Measurements from ENCODE around the gene CCDC51. TPM values are rescaled to one million over a fixed set of nuclear protein-coding genes. Genes with fewer than 3 reads are reported as not detected.
A peak's percentile ranks its signal among the peaks of the same experiment; 100 is the strongest.

CCDC51 gene
- total and polyA plus RNA-seq, 2 of the 13 experiments (the other 11 are each of a cell fraction or from before 2014, with no cell fraction given): 18.1 to 29.4 TPM

DNA sequence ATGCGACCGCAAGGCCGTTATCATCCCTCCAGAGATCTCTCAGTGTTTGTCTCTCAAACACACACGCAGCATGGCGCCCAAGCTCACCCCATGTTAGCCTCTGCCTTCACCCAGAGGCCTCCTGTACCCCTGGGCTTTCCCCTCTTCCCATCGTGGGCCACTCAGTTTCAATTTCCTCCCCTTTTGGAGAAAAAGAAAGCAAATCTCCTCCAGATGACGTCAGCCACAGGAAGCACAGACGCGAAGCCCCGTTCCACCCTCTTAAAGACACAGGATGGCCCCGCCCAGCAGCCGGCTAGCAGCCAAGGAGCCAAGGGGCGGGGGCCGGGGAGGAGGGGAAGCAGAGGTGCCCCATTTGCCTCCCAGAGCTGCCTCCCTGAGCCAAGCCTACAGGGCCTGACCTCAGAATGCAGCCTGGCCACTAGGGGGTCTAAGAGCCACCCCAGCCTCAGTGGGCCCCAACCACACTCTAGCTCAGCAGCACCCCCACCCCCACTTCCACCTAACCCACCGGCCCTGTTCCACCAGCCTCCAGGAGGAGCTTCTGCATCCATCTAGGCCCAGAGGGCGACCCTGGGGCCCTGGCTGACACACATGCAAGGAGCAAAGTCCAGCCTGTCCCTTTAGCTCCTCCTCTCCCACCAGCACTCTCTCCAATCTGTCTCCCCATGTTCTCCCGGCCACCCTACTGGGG is 33.2 kb upstream of the CCDC51 start (continued):
- TF ChIP-seq ZNF704 (CRISPR knock-in tag; IDR thresholded peaks at IDR 0.05; ENCODE audit: borderline replicate concordance) (peak; percentile 20; the same call in 1 of the 2 replicates), ZNF609 (CRISPR knock-in tag; IDR thresholded peaks at IDR 0.05; ENCODE audit: borderline replicate concordance) (no peak), XBP1 (CRISPR knock-in tag; IDR thresholded peaks at IDR 0.05) (no peak), ETV6 (CRISPR knock-in tag; conservative IDR thresholded peaks at IDR 0.05) (peak; percentile 51; the same call in 1 of the 2 replicates), ZNF296 (CRISPR knock-in tag; conservative IDR thresholded peaks at IDR 0.05) (0 out of 2 replicates have a peak, but pooled peaks have one; percentile 31), ZBTB1 (CRISPR knock-in tag; IDR thresholded peaks at IDR 0.05; ENCODE audit: borderline replicate concordance) (no peak), ZBTB39 (CRISPR knock-in tag; IDR thresholded peaks at IDR 0.05) (peak; percentile 88), FOXA1 (IDR thresholded peaks at IDR 0.05) (no peak), FOXA1 (CRISPR knock-in tag; IDR thresholded peaks at IDR 0.05) (0 out of 2 replicates have a peak, but pooled peaks have one; percentile 39), ZNF850 (CRISPR knock-in tag; conservative IDR thresholded peaks at IDR 0.05) (no peak), SOX13 (IDR thresholded peaks at IDR 0.05) (no peak), SOX13 (CRISPR knock-in tag; conservative IDR thresholded peaks at IDR 0.05 in 1 of 2, IDR thresholded peaks at IDR 0.05 in 1 of 2) (peak in 1 of 2 experiments; percentile 51; a peak in 1 of 4 replicates), NPAS2 (CRISPR knock-in tag; IDR thresholded peaks at IDR 0.05; ENCODE audit: borderline replicate concordance) (no peak), ZBTB38 (CRISPR knock-in tag; IDR thresholded peaks at IDR 0.05) (no peak), ZBTB20 (CRISPR knock-in tag; IDR thresholded peaks at IDR 0.05; ENCODE audit: borderline replicate concordance, low read depth) (no peak; the same call in 1 of the 2 replicates), POLR2AphosphoS5 (IDR thresholded peaks at IDR 0.05; ENCODE audit: low read depth, low read length) (peak; percentile 89)
- TF ChIP-seq, protein P1, sequence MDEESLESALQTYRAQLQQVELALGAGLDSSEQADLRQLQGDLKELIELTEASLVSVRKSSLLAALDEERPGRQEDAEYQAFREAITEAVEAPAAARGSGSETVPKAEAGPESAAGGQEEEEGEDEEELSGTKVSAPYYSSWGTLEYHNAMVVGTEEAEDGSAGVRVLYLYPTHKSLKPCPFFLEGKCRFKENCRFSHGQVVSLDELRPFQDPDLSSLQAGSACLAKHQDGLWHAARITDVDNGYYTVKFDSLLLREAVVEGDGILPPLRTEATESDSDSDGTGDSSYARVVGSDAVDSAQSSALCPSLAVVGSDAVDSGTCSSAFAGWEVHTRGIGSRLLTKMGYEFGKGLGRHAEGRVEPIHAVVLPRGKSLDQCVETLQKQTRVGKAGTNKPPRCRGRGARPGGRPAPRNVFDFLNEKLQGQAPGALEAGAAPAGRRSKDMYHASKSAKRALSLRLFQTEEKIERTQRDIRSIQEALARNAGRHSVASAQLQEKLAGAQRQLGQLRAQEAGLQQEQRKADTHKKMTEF (CRISPR knock-in tag; IDR thresholded peaks at IDR 0.05): peak; percentile 90

Data from HepG2 (cell line).